ENCODE data around the gene TOM1.
"Not testable (repeated sequence)": the region's sequence is repeated elsewhere in the genome, so short reads cannot be mapped to it uniquely, and the experiment has no call there.

The TOM1 gene

GRCh38 chr22:35394810-35395563 lies 95.3 kb downstream of the TOM1 start:
- DNase-seq (ENCODE audit: low read depth): no peak

- not testable (repeated sequence) for DNase-seq (ENCODE audit: low read depth)
Observed at GRCh38 chr22:35396622-35397021, 96.9 kb downstream of the TOM1 start.

DNA sequence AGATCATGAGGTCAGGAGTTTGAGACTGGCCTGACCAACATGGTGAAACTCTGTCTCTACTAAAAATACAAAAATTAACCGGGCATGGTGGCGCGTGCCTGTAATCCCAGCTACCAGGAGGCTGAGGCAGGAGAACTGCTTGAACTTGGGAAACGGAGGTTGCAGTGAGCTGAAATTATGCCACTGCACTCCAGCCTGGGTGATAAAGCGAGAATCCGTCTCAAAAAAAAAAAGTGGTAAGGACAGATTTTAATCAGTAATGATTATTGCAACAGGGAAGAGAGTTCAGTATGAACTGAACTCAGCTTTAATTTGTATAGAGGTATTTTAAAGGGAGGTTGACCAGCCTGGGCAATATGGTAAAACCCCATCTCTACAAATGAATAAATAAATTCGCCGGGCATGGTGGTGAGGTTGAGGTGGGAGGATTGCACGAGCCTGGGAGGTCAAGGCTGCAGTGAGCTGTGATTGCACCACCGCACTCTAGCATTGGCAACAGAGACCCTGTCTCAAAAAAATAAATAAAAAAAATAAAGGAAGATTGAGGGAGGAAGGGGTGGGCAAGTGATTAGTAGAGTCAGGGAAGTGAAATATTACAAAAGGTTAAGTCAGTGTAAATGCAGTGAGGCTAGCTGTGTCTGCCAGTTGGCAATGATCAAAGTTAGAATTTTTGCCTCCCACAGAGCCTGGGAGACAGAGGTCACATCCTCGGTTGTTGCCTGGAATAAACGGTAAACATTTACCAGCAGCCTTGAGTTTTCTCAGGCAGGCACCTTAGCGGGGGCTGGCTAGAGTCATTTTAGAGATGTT lies 97.6 kb downstream of the TOM1 start:
- no peak for DNase-seq (ENCODE audit: low read depth)
